Transverse colon (tissue), 4 donors: Measurements from ENCODE around the gene MTFP1. TPM values are rescaled to one million over a fixed set of nuclear protein-coding genes. Genes with fewer than 3 reads are reported as not detected.

Experiments used
- DNase-seq: peaks from one replicate; pipeline ENCODE4 v3.0.0-alpha.2; 2019
- H3K27ac ChIP-seq, 4 donors: fragments of 200-600 bp; sonication (generic); 2 replicates each; pipeline ENCODE4 v1.5.1; 2016 to 2018; ENCODE audit warnings: inconsistent platforms in 4 of 4
- H3K27me3 ChIP-seq: fragments of 200-600 bp; sonication (generic); 2 replicates; pipeline ENCODE4 v1.5.1; 2017; ENCODE audit warnings: inconsistent platforms
- H3K36me3 ChIP-seq, 4 donors: fragments of 200-600 bp; sonication (generic); 2 replicates each; pipeline ENCODE4 v1.5.1; 2017 to 2019; ENCODE audit warnings: inconsistent platforms in 4 of 4
- H3K4me1 ChIP-seq, 4 donors: fragments of 200-600 bp; sonication (generic); 2 replicates each; pipeline ENCODE4 v1.5.1; 2017 to 2020; ENCODE audit warnings: inconsistent platforms in 4 of 4
- H3K4me3 ChIP-seq, 4 donors: fragments of 200-600 bp; sonication (generic); 1 replicate in 1 of 4; 2 replicates in 3 of 4; pipeline versions ENCODE4 v1.5.1 to v1.6.1; 2017 to 2019; ENCODE audit warnings: inconsistent platforms in 4 of 4
- H3K9me3 ChIP-seq, 2 donors: fragments of 200-600 bp; sonication (generic); 2 replicates each; pipeline ENCODE4 v1.5.1; 2017 to 2019; ENCODE audit warnings: inconsistent platforms in 2 of 2
- EP300 ChIP-seq: sonication (generic); formaldehyde crosslinking; IDR thresholded peaks from one replicate; pipeline ENCODE4 v1.6.1; 2017; ENCODE audit warnings: antibody characterized with exemption, low read depth
- POLR2A ChIP-seq: fragments of 450-650 bp; IDR thresholded peaks from one replicate; pipeline ENCODE4 v1.6.1; 2016; ENCODE audit warnings: antibody characterized with exemption, mild to moderate bottlenecking, moderate library complexity
- POLR2AphosphoS5 ChIP-seq, 3 donors: sonication (generic); formaldehyde crosslinking; IDR thresholded peaks; one replicate each; pipeline ENCODE4 v1.6.1; 2016; ENCODE audit warnings: antibody characterized with exemption in 3 of 3
- WGBS, 2 donors: methylation state at CpG; one replicate each; pipeline ENCODE4 v1.1.5; 2018; ENCODE audit warnings: low coverage in 1 of 2; 5-methylcytosine and 5-hydroxymethylcytosine counted together
- in situ Hi-C, 4 donors: fragments of 200-750 bp; cut with MboI; loops; one replicate each; pipeline versions ENCODE4 v1.15.0 to v1.15.1; 2017; ENCODE audit warnings: low sequenced_read_pairs in 3 of 4, low pct_ligation_motif_present in 1 of 4, low pct_unique_long_range_greater_than_20kb in 1 of 4
- intact Hi-C: fragments of 100-400 bp; cut with DNase I; formaldehyde crosslinking; loops from one replicate; pipeline ENCODE4 v1.15.1; 2023; ENCODE audit warnings: low total_unique reads
- small RNA-seq, 4 donors: library from RNA; depleted of rRNA; stranded (forward); fragments of <200 nt; gene quantifications; one replicate each; pipeline ENCODE3, GENCODE V24; 2016
- total RNA-seq, 4 donors: library from RNA; depleted of rRNA; stranded (reverse); fragments of >200 nt; gene quantifications; one replicate each; pipeline ENCODE4 v1.1.0, GENCODE V29; 2016

Gene MTFP1
- total RNA-seq, 4 donors from 2014 or later = 2.0 to 48.6 (median 21.4) TPM

GRCh38 chr22:30474683-30475424, 49.3 kb downstream of the MTFP1 start:
- WGBS, 2 donors = 25% methylated on average over 6 of the region's 6 CpGs; no CpG with 5 or more reads in 1 of the 2 donors
- intact Hi-C loops = no loop called here
- no peaks in the 10 kb centered on the region for H3K4me1 ChIP-seq
- peaks cover 9% of the 10 kb centered on the region for H3K27me3 ChIP-seq
- no peak for TF ChIP-seq EP300
- no peak for TF ChIP-seq POLR2AphosphoS5 (IDR thresholded peaks at IDR 0.05)
- TF ChIP-seq POLR2A = no peak
- in situ Hi-C loops = loop anchor here in 2 of 4 donors (25.0 kb wide), 2 partner anchors 88 to 363 kb away; partner anchors contain the start of genes RNF215 (in 1 of the 2) and SEC14L2 (in 1 of the 2)
- no peak overlapping the region for H3K27ac ChIP-seq
- H3K9me3 ChIP-seq = no peaks in the 10 kb centered on the region
- DNase-seq = no peak
- no peaks in the 10 kb centered on the region for H3K36me3 ChIP-seq
- H3K4me3 ChIP-seq = no peak overlapping the region

Small RNA genes lying within 50 kb of the gene (small RNA-seq; reads per million reads assigned to genes)
- gene AC004832.3 (0 reads per million in 4 donors), gene RNU6-564P (0 reads per million in 4 donors)

Other genes with a start within 250 kb of the MTFP1 start
- 1 to 10 TPM; 4.0 to 5.2 (median 4.4) TPM for gene LIF, start 179.0 kb upstream of the MTFP1 start, total RNA-seq
- gene OSM, start 158.9 kb upstream of the MTFP1 start, total RNA-seq = not detected
- gene CASTOR1, start 136.3 kb upstream of the MTFP1 start, total RNA-seq = 1 to 10 TPM in 2 of 4 donors, not detected in 2; 5.6 to 6.8 TPM
- gene TBC1D10A, start 98.8 kb upstream of the MTFP1 start, total RNA-seq = 10 to 100 TPM; 27.9 to 72.2 (median 45.7) TPM
- gene SF3A1, start 68.9 kb upstream of the MTFP1 start, total RNA-seq = 100 to 1,000 TPM in 2 of 4 donors, 10 to 100 TPM in 2; 73.2 to 664 (median 99.3) TPM
- 1 to 10 TPM; 1.4 to 5.2 (median 3.3) TPM for gene CCDC157, start 68.8 kb upstream of the MTFP1 start, total RNA-seq
- 10 to 100 TPM in 2 of 4 donors, 1 to 10 TPM in 2; 3.2 to 65.5 (median 9.8) TPM for gene RNF215, start 38.4 kb upstream of the MTFP1 start, total RNA-seq
- 1 to 10 TPM in 3 of 4 donors, not detected in 1; 2.2 to 5.5 (median 4.5) TPM for gene SEC14L2, start 28.8 kb upstream of the MTFP1 start, total RNA-seq
- not detected for gene SEC14L3, start 46.2 kb downstream of the MTFP1 start, total RNA-seq
- not detected for gene SEC14L4, start 79.9 kb downstream of the MTFP1 start, total RNA-seq
- under 1 TPM in 2 of 4 donors, not detected in 2; 0.14 to 0.48 TPM for gene SEC14L6, start 121.0 kb downstream of the MTFP1 start, total RNA-seq
- gene GAL3ST1, start 148.9 kb downstream of the MTFP1 start, total RNA-seq = 10 to 100 TPM in 1 of 4 donors, 1 to 10 TPM in 3; 5.6 to 24.2 (median 8.7) TPM
- gene PES1, start 166.1 kb downstream of the MTFP1 start, total RNA-seq = 10 to 100 TPM; 13.5 to 39.5 (median 30.6) TPM
- 10 to 100 TPM; 16.5 to 63.8 (median 28.4) TPM for gene TCN2, start 181.4 kb downstream of the MTFP1 start, total RNA-seq
- gene SLC35E4, start 210.0 kb downstream of the MTFP1 start, total RNA-seq = 10 to 100 TPM in 3 of 4 donors, 1 to 10 TPM in 1; 6.4 to 21.3 (median 15.7) TPM
- 10 to 100 TPM; 13.7 to 38.2 (median 29.8) TPM for gene DUSP18, start 242.1 kb downstream of the MTFP1 start, total RNA-seq